IPS DF 6.9 (cell line): ENCODE measurements around the gene TMEM151A.
"Not testable (repeated sequence)": the region's sequence is repeated elsewhere in the genome, so short reads cannot be mapped to it uniquely, and the experiment has no call there.

Experiments
- DNase-seq: peaks from one replicate; pipeline ENCODE4 v3.0.0-alpha.2; 2013; ENCODE audit warnings: low read depth, low spot score
- H3K27ac ChIP-seq: one replicate; pipeline ENCODE4 v1.5.1; 2013; ENCODE audit warnings: low read length, control low read depth
- H3K27me3 ChIP-seq: 2 replicates; pipeline ENCODE4 v1.6.1; 2013; ENCODE audit warnings: mild to moderate bottlenecking, low read length; ENCODE audit not compliant: control insufficient read depth, insufficient read depth
- H3K36me3 ChIP-seq: 2 replicates; pipeline ENCODE4 v1.6.1; 2013; ENCODE audit warnings: low read length; ENCODE audit not compliant: control insufficient read depth, insufficient read depth
- H3K4me1 ChIP-seq: 2 replicates; pipeline ENCODE4 v1.6.1; 2013; ENCODE audit warnings: low read length; ENCODE audit not compliant: control insufficient read depth, insufficient read depth
- H3K4me3 ChIP-seq: 2 replicates; pipeline ENCODE4 v1.5.1; 2013; ENCODE audit warnings: mild to moderate bottlenecking, low read length
- H3K9me3 ChIP-seq: 2 replicates; pipeline ENCODE4 v1.6.1; 2013; ENCODE audit warnings: low read length, inconsistent platforms; ENCODE audit not compliant: control insufficient read depth, insufficient read depth
- WGBS: extraction: QIAGEN DNeasy Blood & Tissue Kit; methylation state at CpG from one replicate; pipeline ENCODE4 v1.1.7; 2013; ENCODE audit warnings: mixed read lengths, missing lambda C conversion rate; ENCODE audit not compliant: insufficient read length, insufficient coverage; 5-methylcytosine and 5-hydroxymethylcytosine counted together

TMEM151A gene

GRCh38 chr11:66276619-66277018 lies 15.1 kb upstream of the TMEM151A start:
- not testable (repeated sequence) for DNase-seq, H3K36me3 ChIP-seq, H3K4me3 ChIP-seq, H3K27ac ChIP-seq, H3K4me1 ChIP-seq, H3K27me3 ChIP-seq, H3K9me3 ChIP-seq
- no CpG with 5 or more reads among the region's 13 CpGs for WGBS

- WGBS, result no CpG with 5 or more reads among the region's 4 CpGs
- not testable (repeated sequence) for H3K36me3 ChIP-seq, DNase-seq, H3K27ac ChIP-seq, H3K4me1 ChIP-seq, H3K27me3 ChIP-seq, H3K4me3 ChIP-seq, H3K9me3 ChIP-seq
Measured at GRCh38 chr11:66277064-66277463, 14.6 kb upstream of the TMEM151A start.

GRCh38 chr11:66277471-66278362 lies 14.0 kb upstream of the TMEM151A start, which contains the start of gene CNIH2:
CNIH2 (plus strand) TSS chr11:66278175; CDS start chr11:66278457, 282 bp downstream.
- 0 out of 2 replicates have a peak, but pooled peaks cover 3% of the 10 kb centered on the region for H3K4me1 ChIP-seq
- H3K9me3 ChIP-seq, result no peaks in the 10 kb centered on the region
- H3K4me3 ChIP-seq, result peak within 1 kb of the TSS; percentile 54; the same call in 1 of the 2 replicates
- H3K36me3 ChIP-seq, result 0 out of 2 replicates have a peak, but pooled peaks cover 3% of the 10 kb centered on the region
- no peak within 1 kb of the TSS for H3K27ac ChIP-seq
- no CpG with 5 or more reads among the region's 84 CpGs for WGBS
- no peak for DNase-seq
- no peaks in the 10 kb centered on the region for H3K27me3 ChIP-seq

- Histone ChIP-seq H3K9me3 (no peaks in the 10 kb centered on the region), H3K27me3 (no peaks in the 10 kb centered on the region), H3K4me3 (peak overlapping the region; percentile 54; the same call in 1 of the 2 replicates), H3K27ac (no peak overlapping the region), H3K4me1 (0 out of 2 replicates have a peak, but pooled peaks cover 3% of the 10 kb centered on the region), H3K36me3 (0 out of 2 replicates have a peak, but pooled peaks cover under 1% of the 10 kb centered on the region)
- no peak for DNase-seq
- no CpG with 5 or more reads among the region's 45 CpGs for WGBS
Measured at GRCh38 chr11:66278363-66279091, 13.2 kb upstream of the TMEM151A start.

GRCh38 chr11:66279092-66279734 lies 12.5 kb upstream of the TMEM151A start:
- Histone ChIP-seq H3K9me3 (no peaks in the 10 kb centered on the region), H3K27ac (no peak overlapping the region), H3K36me3 (no peaks in the 10 kb centered on the region), H3K27me3 (no peaks in the 10 kb centered on the region), H3K4me1 (0 out of 2 replicates have a peak, but pooled peaks cover 3% of the 10 kb centered on the region), H3K4me3 (no peak overlapping the region)
- no peak for DNase-seq
- no CpG with 5 or more reads among the region's 15 CpGs for WGBS

GRCh38 chr11:66280428-66280827 lies 11.3 kb upstream of the TMEM151A start:
- no peak overlapping the region for H3K4me3 ChIP-seq
- no peak overlapping the region for H3K27ac ChIP-seq
- no peak for DNase-seq
- H3K36me3 ChIP-seq, result 0 out of 2 replicates have a peak, but pooled peaks cover 4% of the 10 kb centered on the region
- H3K4me1 ChIP-seq, result 0 out of 2 replicates have a peak, but pooled peaks cover 3% of the 10 kb centered on the region
- H3K27me3 ChIP-seq, result no peaks in the 10 kb centered on the region
- no CpG with 5 or more reads among the region's 14 CpGs for WGBS
- no peaks in the 10 kb centered on the region for H3K9me3 ChIP-seq

GRCh38 chr11:66281001-66281400 lies 10.7 kb upstream of the TMEM151A start:
- no peak overlapping the region for H3K4me3 ChIP-seq
- H3K27me3 ChIP-seq, result no peaks in the 10 kb centered on the region
- no peak for DNase-seq
- H3K36me3 ChIP-seq, result 0 out of 2 replicates have a peak, but pooled peaks cover 4% of the 10 kb centered on the region
- no peak overlapping the region for H3K27ac ChIP-seq
- no peaks in the 10 kb centered on the region for H3K9me3 ChIP-seq
- no CpG with 5 or more reads among the region's 6 CpGs for whole genome bisulfite sequencing
- H3K4me1 ChIP-seq, result 0 out of 2 replicates have a peak, but pooled peaks cover 3% of the 10 kb centered on the region

- no peak overlapping the region for H3K27ac ChIP-seq
- no peak for DNase-seq
- 0 out of 2 replicates have a peak, but pooled peaks cover 3% of the 10 kb centered on the region for H3K4me1 ChIP-seq
- no peaks in the 10 kb centered on the region for H3K27me3 ChIP-seq
- H3K36me3 ChIP-seq, result 0 out of 2 replicates have a peak, but pooled peaks cover 4% of the 10 kb centered on the region
- no peak overlapping the region for H3K4me3 ChIP-seq
- H3K9me3 ChIP-seq, result no peaks in the 10 kb centered on the region
- WGBS, result no CpG with 5 or more reads among the region's 20 CpGs
Measured at GRCh38 chr11:66281776-66282467, 9.8 kb upstream of the TMEM151A start.

- no CpG with 5 or more reads among the region's 35 CpGs for WGBS
- Histone ChIP-seq H3K4me3 (no peak overlapping the region), H3K27me3 (no peaks in the 10 kb centered on the region), H3K27ac (no peak overlapping the region), H3K36me3 (0 out of 2 replicates have a peak, but pooled peaks cover 4% of the 10 kb centered on the region), H3K4me1 (0 out of 2 replicates have a peak, but pooled peaks cover 3% of the 10 kb centered on the region), H3K9me3 (no peaks in the 10 kb centered on the region)
- DNase-seq, result peak; percentile 99
Measured at GRCh38 chr11:66282468-66283455, 8.9 kb upstream of the TMEM151A start.
